Activated naive CD4-positive, alpha-beta T cell treated with anti-CD3 and anti-CD28 coated beads, Interleukin-2, amount 50 U/mL, for 24 hours (primary cell): ENCODE data around the gene CCL25.

Source experiments
- H3K27ac Mint-ChIP-seq: one replicate; pipeline ENCODE4 v1.8.0; 2021; ENCODE audit warnings: mild to moderate bottlenecking, mixed read lengths
- H3K27me3 Mint-ChIP-seq: one replicate; pipeline ENCODE4 v1.8.0; 2021; ENCODE audit warnings: mixed read lengths
- H3K36me3 Mint-ChIP-seq: one replicate; pipeline ENCODE4 v1.8.0; 2021; ENCODE audit warnings: mixed read lengths
- H3K4me1 Mint-ChIP-seq: one replicate; pipeline ENCODE4 v1.8.0; 2021; ENCODE audit warnings: mixed read lengths
- H3K4me3 Mint-ChIP-seq: one replicate; pipeline ENCODE4 v1.8.0; 2021; ENCODE audit warnings: mild to moderate bottlenecking, mixed read lengths
- H3K9me3 Mint-ChIP-seq: one replicate; pipeline ENCODE4 v1.8.0; 2021; ENCODE audit warnings: mixed read lengths

The CCL25 gene

DNA sequence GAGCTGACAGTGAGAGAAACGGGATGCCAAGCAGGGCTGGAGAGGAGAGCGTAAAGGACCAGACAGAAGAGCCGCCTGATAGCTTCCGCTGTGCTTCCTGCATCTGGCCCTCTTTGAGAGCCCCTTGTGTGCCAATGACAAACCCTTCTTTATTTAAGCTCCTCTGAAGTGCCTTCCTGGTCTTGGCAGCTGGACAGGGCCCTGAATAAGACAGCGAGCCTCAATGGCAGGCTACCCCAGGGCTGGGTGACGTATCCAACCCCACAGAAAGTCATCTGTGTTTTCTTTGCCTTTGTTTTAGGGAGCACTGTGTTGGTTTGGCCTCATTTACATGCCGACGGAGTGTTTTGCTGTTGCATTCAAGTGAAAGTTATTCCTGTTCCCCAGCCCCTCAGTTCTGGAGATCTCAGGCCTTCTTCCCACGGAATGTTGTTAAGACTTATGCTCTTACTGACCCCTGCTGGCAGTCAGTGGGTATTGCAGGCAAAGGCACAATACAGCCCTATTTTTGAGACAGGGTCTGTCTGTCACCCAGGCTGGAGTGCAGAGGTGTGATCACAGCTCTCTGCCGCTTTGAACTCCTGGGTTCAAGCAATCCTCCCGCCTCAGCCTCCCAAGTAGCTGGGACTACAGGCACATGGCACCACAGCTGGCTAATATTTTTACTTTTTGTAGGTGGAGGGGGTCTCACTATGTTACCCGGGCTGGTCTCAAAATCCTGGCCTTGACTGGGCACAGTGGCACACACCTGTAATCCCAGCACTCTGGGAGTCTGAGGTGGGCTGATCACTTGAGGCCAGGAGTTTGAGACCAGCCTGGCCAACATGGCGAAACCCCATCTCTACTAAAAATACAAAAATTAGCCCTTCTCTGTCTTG lies 16.8 kb downstream of the CCL25 start:
- H3K27ac Mint-ChIP-seq, result no peak overlapping the region

DNA sequence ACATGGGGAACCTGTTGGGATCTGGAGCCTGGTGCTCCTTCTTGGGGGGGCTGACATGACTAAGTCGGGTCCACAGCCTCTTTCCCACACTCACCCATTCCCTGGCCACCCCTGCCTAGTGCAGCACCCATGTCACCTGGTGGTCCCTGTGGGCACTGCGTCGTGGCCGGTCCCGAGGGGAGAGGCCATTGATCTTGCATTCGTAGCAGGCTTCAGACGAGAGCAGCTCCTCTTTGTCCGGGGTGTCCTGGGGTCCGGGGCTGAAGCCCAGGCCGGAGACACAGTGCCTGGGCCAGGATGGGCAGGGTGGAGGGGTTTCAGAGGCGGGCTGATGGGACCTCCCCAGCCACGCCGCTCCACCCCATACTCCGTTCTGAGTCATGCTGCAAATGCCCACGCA lies 19.4 kb downstream of the CCL25 start:
- Mint-ChIP-seq H3K27me3 (no peaks in the 10 kb centered on the region), H3K4me1 (no peaks in the 10 kb centered on the region), H3K9me3 (peaks cover 14% of the 10 kb centered on the region), H3K4me3 (no peak overlapping the region), H3K36me3 (peaks cover 6% of the 10 kb centered on the region), H3K27ac (no peak overlapping the region)

More for the DNA sequence above, 16.8 kb downstream of the CCL25 start:
- H3K4me3 Mint-ChIP-seq, result no peak overlapping the region
- no peaks in the 10 kb centered on the region for H3K4me1 Mint-ChIP-seq
- H3K36me3 Mint-ChIP-seq, result peaks cover 6% of the 10 kb centered on the region
- no peaks in the 10 kb centered on the region for H3K27me3 Mint-ChIP-seq
- peaks cover 14% of the 10 kb centered on the region for H3K9me3 Mint-ChIP-seq

DNA sequence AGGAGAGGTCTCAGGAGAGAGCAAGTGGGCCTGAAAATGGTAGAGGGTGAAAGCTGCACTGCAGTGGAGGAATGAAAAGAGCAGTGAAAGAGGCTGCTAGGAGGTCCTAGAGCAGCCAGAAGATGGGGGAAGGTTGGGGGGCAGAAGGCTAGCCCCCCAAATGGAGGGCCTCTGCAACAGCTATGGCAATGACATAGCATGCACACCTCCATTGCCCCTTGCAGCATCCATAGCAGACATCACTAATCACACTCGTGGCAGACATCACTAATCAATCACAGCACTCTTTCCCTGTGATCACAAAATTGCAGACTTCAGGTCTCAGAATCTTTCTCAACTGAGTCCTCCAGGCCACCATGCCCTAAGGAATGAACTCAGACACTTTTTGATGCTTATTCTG lies 21.9 kb downstream of the CCL25 start:
- H3K36me3 Mint-ChIP-seq, result peaks cover 6% of the 10 kb centered on the region
- no peak overlapping the region for H3K4me3 Mint-ChIP-seq
- H3K27ac Mint-ChIP-seq, result no peak overlapping the region
- H3K27me3 Mint-ChIP-seq, result no peaks in the 10 kb centered on the region
- H3K4me1 Mint-ChIP-seq, result no peaks in the 10 kb centered on the region
- peaks cover 6% of the 10 kb centered on the region for H3K9me3 Mint-ChIP-seq

DNA sequence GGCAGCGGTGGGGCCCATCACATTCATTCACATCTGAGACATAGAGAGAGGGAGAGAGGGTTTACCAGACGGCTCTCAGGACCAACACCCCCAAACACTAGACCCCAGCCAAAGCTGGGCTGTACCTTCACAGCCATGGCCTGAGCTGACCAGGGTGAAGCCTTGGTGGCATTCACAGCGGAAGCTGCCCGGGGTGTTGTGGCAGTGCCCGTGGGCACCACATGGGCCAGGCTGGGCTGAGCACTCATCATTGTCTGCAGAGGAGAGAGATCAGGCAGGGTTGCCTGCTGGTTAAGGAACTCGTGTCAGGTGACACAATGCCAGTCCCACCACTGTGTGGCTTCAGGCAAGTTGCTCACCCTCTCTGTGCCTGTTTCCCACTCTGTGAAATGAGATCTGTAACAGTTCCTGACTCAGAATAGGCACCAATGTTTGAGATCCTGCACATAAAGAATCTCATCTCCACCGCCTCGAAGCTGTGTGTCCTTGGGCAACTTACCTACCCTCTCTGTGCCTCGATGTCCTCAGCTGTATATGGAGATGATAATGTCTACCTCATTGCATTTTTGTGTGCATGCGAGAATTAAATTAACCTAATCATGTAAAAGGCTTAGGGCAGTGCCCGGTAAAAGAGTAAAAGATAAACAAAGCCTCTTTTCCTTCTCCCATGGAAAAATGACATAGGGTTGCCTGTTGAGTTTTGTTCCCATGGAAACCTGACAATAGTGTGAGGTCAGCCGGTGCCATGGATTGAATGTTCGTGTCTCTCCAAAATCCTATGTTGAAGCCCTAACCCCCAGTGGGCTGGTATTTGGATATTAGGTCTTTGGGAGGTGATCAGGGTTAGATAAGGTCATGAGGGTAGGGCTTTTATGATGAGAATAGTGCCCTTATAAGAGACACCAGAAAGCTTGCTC lies 22.9 kb downstream of the CCL25 start:
- peaks cover under 1% of the 10 kb centered on the region for H3K9me3 Mint-ChIP-seq
- H3K4me3 Mint-ChIP-seq, result no peak overlapping the region
- no peaks in the 10 kb centered on the region for H3K36me3 Mint-ChIP-seq
- no peaks in the 10 kb centered on the region for H3K4me1 Mint-ChIP-seq
- H3K27ac Mint-ChIP-seq, result no peak overlapping the region
- no peaks in the 10 kb centered on the region for H3K27me3 Mint-ChIP-seq

DNA sequence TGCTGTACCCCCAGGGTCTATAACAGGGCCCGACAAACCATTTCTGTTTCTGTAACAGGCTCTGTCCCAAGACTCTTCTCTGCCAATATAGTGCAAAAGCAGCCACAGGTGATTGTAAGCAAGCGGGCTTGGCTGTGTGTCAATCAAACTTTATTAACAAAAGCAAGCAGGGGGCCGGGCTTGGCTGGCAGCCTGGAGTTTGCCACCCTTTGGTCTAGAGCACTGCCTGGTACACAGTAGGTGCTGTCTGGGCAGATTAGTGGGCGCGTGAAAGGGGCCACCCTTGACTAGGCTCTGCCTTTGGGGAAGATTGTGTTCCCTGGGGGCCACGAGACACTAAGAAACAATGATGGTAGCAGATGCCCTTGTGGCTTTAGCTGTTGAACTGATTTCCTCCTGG lies 27.4 kb downstream of the CCL25 start:
- no peaks in the 10 kb centered on the region for H3K9me3 Mint-ChIP-seq
- no peaks in the 10 kb centered on the region for H3K36me3 Mint-ChIP-seq
- H3K4me1 Mint-ChIP-seq, result no peaks in the 10 kb centered on the region
- H3K4me3 Mint-ChIP-seq, result no peak overlapping the region
- H3K27me3 Mint-ChIP-seq, result no peaks in the 10 kb centered on the region
- no peak overlapping the region for H3K27ac Mint-ChIP-seq

DNA sequence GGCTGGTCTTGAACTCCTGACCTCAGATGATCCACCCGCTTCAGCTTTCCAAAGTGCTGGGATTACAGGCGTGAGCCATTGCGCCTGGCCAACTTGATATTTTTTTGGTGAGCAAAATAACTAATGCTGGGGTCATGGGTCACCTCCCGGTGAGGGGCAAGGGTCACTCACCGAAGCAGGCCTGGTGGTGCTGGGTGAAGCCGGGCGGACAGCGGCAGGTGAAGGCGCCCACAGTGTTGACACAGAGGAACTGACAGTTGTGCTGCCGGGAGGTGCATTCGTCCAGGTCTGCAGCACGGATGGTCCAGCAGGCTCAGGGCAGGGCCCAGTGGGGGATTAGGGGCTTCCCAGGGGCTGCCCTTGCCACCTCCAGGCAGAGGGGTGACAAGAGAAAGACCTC lies 28.3 kb downstream of the CCL25 start:
- H3K27ac Mint-ChIP-seq, result no peak overlapping the region
- H3K27me3 Mint-ChIP-seq, result peaks cover 2% of the 10 kb centered on the region
- H3K4me3 Mint-ChIP-seq, result no peak overlapping the region
- H3K9me3 Mint-ChIP-seq, result no peaks in the 10 kb centered on the region
- H3K4me1 Mint-ChIP-seq, result no peaks in the 10 kb centered on the region
- H3K36me3 Mint-ChIP-seq, result no peaks in the 10 kb centered on the region

DNA sequence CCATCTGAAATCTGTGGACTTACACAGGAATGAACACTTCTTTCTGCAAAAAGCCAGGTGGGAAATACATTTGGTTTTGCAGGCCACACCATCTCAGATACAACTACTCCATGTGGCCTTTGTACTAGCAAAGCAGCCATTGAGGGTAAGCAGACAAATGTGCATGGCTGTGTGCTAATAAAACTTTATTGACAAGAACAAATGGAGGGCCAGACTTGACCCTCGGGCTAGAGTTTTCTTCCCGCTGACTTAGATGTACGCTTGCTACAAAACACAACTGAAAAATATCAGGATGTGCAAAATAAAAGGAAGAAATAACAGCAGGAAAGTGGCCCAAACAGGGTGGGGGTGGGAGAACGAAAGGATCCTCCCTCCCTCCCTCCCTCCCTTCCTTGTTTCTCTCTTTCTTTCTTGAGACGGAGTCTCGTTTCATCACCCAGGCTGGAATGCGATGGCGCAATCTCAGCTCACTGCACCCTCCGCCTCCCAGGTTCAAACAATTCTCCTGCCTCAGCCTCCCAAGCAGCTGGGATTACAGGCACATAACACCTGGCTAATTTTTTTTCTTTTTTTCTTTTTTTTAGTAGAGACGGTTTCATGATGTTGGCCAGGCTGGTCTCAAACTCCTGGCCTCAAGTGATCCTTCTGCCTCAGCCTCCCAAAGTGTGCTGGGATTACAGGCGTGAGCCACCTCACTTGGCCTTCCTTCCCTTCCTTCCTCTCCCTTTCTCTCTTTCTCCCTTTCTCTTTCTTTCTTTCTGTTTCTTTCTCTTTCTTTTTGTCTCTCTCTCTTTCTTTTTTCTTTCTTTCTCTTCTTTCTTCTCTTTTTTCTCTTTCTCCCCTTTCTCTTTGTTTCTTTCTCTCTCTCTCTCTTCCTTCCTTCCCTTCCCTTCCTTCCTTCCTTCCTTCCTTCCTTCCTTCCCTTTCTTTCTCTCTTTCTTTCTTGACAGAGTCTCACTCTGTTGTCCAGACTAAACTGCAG lies 29.3 kb downstream of the CCL25 start:
- Mint-ChIP-seq H3K36me3 (no peaks in the 10 kb centered on the region), H3K27ac (no peak overlapping the region), H3K9me3 (no peaks in the 10 kb centered on the region), H3K4me1 (no peaks in the 10 kb centered on the region), H3K4me3 (no peak overlapping the region), H3K27me3 (peaks cover 2% of the 10 kb centered on the region)

DNA sequence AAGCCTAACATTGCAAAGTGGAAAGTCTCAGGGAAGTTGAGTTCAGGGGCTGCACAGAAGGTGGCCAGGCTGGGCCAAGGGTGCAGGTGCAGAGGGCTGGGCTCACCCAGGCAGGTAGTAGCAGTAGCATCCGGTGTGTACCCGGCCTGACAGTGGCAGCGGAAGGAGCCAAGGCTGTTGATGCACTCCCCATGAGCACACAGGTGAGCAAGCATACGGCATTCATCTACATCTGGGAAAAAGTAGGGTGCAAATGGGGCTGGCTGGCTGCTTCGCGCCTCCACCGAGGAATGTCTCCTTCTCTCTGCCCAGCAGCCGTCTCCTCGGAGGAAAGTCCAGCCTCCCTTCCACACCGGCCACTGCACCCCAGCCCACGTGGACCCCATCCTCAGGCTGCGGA lies 30.6 kb downstream of the CCL25 start:
- H3K27ac Mint-ChIP-seq, result no peak overlapping the region
- H3K9me3 Mint-ChIP-seq, result no peaks in the 10 kb centered on the region
- no peaks in the 10 kb centered on the region for H3K4me1 Mint-ChIP-seq
- H3K4me3 Mint-ChIP-seq, result no peak overlapping the region
- H3K27me3 Mint-ChIP-seq, result peaks cover 4% of the 10 kb centered on the region
- H3K36me3 Mint-ChIP-seq, result no peaks in the 10 kb centered on the region

DNA sequence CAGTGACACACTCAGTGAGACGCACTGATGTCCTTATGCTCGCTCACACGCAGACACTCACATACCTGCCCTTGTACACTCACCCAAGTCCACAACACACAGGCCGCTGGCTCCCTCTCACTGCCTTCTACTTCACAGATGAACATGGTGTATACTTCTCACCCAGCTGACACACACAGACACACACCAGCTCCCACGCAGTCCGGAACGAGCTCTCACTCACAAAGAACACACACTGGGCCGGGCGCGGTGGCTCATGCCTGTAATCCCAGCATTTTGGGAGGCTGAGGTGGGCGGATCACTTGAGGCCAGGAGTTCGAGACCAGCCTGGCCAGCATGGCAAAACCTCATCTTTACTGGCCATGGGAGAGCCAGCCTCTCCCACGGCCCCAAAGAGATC lies 31.6 kb downstream of the CCL25 start:
- H3K4me3 Mint-ChIP-seq, result no peak overlapping the region
- no peaks in the 10 kb centered on the region for H3K36me3 Mint-ChIP-seq
- H3K9me3 Mint-ChIP-seq, result no peaks in the 10 kb centered on the region
- no peaks in the 10 kb centered on the region for H3K4me1 Mint-ChIP-seq
- H3K27me3 Mint-ChIP-seq, result peaks cover 4% of the 10 kb centered on the region
- H3K27ac Mint-ChIP-seq, result no peak overlapping the region

DNA sequence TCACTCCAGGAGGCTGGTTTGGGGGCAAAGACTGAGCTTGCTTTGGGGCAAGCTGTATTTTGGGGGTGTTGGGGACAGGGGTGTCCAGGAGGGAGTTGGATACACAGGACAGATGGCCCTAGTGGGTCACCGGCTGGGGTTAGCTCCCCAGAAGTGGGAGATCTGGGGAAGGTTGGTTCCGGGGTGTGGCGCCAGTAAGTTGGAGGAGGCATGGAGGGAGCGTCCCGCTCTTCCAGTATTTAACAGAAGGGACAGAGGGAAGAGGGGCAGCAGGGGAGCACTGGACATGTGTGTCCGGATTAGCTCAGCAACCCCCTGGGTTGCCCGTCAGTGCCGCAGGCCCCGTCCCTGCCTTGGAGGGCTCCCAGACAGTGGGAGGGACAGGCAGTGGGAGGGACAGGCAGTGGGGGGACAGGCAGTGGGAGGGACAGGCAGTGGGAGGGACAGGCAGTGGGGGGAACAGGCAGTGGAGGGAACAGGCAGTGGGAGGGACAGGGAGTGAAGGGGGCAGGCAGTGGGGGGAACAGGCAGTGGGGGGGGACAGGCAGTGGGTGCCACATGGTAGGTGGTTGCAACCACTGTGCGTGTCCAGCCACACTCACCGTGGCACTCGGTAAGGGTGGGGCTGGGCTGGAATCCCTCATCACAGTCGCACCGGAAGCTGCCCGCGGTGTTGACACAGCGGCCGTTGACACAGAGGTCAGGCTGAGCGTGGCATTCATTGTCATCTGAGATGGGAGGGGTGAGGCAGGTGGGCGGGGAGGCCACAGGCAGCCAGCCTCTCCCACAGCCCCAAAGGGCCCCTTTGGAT lies 33.2 kb downstream of the CCL25 start:
- no peak overlapping the region for H3K4me3 Mint-ChIP-seq
- peaks cover 4% of the 10 kb centered on the region for H3K27me3 Mint-ChIP-seq
- no peaks in the 10 kb centered on the region for H3K9me3 Mint-ChIP-seq
- H3K27ac Mint-ChIP-seq, result no peak overlapping the region
- H3K36me3 Mint-ChIP-seq, result no peaks in the 10 kb centered on the region
- H3K4me1 Mint-ChIP-seq, result no peaks in the 10 kb centered on the region

DNA sequence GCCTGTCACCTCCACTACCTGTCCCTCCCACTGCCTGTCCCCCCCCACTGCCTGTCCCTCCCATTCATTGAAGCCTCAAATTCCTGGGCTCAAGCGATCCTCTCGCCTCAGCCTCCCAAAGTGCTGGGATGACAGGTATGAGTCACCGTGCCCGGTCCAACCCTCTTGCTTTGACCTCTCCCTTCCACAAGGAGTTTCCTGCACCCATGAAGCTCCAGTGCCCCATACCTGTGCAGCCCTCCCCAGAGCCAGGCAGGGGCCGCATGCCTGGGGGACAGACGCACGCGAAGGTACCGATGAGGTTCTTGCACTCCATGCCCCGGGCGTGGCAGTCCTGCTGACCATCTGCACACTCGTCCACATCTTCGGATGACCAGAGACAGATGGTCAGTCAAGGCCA lies 34.3 kb downstream of the CCL25 start:
- no peaks in the 10 kb centered on the region for H3K36me3 Mint-ChIP-seq
- H3K4me3 Mint-ChIP-seq, result no peak overlapping the region
- H3K27ac Mint-ChIP-seq, result no peak overlapping the region

DNA sequence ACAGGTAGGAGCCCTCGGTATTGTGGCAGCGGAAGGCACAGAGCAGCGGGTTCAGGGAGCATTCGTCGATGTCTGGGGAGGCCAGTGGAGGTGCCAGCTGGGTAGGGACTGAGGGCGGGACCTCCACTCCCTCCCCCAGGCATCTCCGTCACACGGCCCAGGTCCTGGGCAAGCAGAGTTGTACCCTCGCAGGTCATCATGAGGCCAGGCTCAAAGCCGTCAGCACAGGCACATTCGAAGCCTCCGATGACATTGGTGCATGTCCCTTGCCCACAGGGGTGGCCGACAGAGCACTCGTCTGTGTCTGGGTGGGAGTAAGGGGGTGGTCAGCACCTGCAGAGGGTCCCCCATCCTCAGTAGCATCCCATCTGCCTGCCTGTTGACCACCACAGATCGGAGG lies 35.3 kb downstream of the CCL25 start:
- H3K4me1 Mint-ChIP-seq, result no peaks in the 10 kb centered on the region
- no peak overlapping the region for H3K27ac Mint-ChIP-seq
- no peaks in the 10 kb centered on the region for H3K9me3 Mint-ChIP-seq
- H3K4me3 Mint-ChIP-seq, result no peak overlapping the region
- no peaks in the 10 kb centered on the region for H3K36me3 Mint-ChIP-seq
- H3K27me3 Mint-ChIP-seq, result peaks cover 4% of the 10 kb centered on the region

More for the DNA sequence above, 34.3 kb downstream of the CCL25 start:
- Mint-ChIP-seq H3K27me3 (peaks cover 4% of the 10 kb centered on the region), H3K4me1 (no peaks in the 10 kb centered on the region), H3K9me3 (no peaks in the 10 kb centered on the region)

DNA sequence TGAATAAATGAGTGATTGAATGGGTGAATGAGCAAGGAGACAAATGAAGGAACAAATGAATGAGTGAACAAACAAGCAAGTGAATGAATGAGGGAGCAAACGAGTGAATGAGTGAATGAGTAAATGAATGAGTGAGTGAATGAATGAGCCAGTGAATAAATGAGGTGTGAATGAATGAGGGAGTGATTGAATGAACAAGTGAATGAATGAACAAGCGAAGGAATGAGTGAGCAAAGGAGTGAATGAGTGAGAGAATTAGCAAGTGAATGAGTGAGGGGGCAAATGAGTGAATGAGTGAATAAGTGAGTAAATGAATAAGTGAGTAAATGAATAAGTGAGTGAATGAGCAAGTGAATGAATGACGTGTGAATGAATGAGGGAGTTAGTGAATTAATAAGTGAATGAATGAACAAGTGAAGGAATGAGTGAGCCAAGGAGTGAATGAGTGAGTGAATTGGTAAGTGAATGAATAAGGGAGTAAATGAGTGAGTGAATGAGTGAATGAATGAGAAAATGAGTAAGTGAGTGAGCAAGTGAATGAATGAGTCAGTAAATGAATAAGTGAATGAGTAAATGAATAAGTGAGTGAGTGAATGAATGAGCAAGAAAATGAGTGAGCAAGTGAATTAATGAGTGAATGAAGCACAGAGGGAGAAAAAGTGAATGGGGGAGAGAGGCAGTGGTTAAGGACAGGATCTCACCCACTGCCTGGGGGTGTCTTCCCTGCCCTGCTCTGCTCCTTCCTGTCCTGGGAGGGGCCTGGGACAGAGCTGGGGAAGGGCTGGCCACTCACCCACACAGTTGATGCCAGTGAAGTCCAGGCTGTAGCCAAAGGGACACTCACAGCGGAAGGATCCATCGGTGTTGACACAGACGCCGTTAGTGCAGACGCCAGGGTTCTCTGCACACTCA lies 36.4 kb downstream of the CCL25 start:
- Mint-ChIP-seq H3K27ac (no peak overlapping the region), H3K9me3 (no peaks in the 10 kb centered on the region), H3K36me3 (no peaks in the 10 kb centered on the region), H3K27me3 (peaks cover 4% of the 10 kb centered on the region), H3K4me1 (no peaks in the 10 kb centered on the region), H3K4me3 (no peak overlapping the region)
